Stimulated activated CD4-positive, alpha-beta T cell treated with anti-CD3 and anti-CD28 coated beads, Interleukin-2, amount 100 ng/mL, for 24 hours (primary cell): ENCODE data around the gene RTP4.

Experiments
- DNase-seq, 2 donors: peaks; one replicate each; pipeline ENCODE4 v3.0.0-alpha.2; 2020

Gene RTP4, protein sequence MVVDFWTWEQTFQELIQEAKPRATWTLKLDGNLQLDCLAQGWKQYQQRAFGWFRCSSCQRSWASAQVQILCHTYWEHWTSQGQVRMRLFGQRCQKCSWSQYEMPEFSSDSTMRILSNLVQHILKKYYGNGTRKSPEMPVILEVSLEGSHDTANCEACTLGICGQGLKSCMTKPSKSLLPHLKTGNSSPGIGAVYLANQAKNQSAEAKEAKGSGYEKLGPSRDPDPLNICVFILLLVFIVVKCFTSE

DNA sequence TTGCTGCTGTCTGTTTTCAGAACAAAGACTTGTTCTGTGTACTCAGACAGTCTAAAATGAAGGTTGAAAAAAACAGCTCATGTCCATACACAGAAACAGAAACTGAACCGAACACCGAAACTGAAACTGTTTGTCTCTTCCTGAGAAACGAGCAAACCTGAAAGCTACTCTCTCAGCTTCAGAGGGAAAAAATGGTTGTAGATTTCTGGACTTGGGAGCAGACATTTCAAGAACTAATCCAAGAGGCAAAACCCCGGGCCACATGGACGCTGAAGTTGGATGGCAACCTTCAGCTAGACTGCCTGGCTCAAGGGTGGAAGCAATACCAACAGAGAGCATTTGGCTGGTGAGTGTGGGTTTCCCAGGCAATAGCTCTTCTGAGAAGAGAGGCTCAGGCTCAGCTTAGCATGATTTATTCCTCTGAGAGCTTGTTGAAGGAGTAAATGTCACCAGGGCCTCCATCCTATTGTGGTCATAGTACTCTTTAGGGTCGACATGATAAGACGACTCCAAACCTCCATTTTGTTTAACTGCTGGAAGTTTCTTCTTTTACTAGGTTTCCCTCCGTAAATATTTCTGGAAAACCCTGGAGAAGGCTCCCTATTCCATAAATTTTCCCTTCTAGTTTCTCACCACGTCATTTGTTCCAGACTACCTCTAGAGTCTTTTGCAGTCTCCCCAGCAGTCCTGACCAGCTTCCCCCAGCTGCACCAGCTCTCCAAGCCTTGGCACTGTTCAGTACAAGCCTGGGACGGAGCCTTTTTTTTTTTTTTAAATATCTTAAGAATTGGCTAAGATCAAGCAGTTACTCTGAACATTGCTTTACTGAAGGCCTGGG lies at the start of gene RTP4:
TSS of gene RTP4 (plus strand) at position 135 of the 838 bp plus-strand sequence. CDS start at position 192, 57 bp downstream.
- DNase-seq, result peak; percentile 28 to 29

DNA sequence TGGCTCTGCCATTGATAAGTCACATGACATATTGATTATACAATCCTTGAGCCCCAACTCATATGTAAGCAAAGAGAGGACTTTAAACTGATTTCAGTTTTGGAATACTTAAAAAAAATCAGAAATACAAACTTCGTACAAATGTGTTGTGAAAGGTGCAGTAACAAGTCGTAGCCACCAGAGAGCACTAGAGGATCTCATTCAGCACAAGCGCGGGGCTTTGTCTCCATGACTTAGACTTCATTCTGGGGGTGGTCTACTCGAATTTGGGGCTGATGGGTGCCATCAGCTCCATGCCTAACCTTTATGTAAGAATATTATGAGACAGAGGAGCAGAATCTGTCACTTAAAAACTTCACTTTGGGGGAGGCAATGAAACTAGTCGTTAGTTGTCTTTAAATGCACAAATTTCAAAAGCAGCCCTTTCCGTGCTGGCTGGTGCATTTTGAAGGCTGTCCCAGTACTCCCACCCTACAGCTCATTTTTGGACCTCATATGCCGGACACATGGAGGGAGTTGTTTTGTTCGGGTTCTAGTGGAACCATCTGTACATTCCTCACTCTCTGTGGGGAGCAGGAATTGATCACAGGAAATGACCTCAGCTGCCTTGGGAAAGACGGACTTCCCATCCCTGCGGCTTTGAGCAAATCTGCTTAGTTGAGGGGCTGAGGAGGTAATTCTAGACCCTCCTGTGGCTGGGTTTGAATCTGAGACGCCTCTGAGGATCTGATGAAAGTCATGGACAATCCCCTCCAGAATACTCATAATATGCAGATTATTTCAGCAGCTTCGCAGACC lies 49.2 kb upstream of the RTP4 start:
- peak; percentile 38 to 42 for DNase-seq

DNA sequence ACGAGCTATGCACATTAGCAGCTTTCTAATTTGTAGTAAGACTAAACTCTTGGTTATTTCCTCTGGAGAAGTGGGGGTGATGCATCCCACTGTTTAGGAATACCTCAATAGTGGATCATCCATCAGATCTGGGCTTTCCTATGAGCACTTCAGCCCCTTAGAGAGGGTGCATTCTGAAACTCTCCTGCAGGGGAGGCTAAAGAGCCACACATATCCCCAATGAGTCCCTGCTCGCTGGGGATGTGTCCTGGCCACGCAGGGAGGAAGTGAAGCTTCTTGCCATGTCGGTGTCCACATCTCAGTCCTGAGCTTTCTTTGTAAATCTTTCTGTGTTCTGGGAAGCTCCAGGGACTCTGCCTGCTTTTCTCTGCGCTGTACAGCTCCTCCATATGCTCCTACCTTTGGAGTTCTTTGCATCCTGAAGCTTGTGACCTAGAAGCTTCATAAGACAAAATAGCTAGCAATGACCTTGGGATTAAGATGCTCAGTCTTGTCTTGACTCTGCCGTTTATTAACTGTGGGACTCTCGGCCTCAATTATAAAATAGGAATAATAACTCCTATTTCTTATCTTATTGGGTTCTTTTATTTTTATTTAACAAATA lies 48.4 kb upstream of the RTP4 start:
- peak; percentile 68 for DNase-seq

DNA sequence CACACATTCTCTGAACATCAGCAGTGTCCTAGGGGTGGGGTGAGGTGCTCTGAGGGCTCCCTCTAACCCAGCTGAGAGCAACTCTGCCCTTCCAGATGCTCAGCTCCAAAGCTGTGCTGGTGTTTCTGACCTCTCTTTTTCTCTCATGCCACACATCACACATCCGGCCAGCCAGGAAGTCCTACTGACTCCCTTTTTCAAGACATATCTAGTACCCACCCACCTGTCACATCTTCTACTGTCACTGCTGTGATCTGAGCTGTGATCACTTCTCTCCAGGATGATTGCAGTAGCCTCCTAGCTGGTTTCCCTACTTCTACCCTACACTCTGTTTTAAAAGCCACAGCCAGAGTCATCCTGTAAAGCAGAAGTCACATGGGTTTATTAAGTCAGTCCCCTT lies 46.4 kb upstream of the RTP4 start:
- DNase-seq, result no peak

DNA sequence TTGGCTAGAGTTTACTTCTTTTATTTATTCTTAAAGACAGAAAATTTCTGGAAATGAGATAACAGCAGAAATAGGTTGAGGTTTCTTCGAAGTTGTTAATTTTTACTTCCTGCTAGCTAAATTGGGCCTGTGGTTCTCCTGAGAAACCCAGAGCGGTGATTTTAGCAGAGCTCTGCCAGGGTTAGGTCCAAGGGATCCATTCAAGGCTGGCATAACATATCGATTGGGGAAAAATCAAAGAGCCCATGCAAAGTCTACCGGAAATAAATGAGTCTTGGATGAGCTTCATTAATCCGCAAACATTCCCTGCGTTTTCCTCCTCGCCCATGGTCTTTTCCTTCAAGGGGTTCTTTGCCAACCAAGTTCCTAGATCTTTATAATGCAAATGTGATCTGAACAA lies 45.9 kb upstream of the RTP4 start:
- DNase-seq, result no peak

DNA sequence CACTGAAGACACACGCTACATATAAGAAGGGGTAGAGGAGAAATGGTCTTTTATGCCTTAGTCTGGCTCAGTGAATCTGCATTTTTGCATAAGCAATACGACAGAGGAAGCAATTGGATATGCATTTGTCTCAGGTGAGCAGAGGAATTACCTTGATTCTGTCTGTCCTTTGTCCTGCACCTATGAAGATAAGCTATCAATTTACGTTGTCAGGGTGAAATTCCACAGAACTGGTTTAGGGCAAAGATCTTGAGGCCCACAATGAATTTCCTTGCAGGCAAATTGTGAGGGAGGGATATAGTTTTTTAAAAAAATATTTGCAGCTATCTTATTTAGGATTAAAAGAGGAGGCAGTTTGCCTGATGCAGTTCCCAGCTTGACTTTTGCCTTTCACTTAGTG lies 45.1 kb upstream of the RTP4 start:
- DNase-seq, result no peak

DNA sequence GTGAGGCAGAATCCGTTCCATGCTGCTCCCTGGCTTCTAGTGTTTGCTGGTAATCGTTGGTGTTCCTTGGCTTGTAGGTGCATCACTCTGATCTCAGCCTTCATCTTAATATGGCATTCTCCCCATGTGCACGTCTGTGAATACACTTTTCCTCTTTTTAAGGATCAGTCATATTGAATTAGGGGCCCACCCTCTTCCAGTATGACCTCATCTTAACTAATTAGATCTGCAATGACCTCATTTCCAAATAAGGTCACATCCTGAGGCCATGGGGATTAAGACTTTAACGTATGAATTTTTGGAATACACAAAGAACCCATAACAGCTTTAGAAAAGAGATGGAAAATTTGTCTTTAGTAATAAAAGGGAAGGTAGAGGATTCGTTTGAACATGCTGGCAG lies 42.6 kb upstream of the RTP4 start:
- DNase-seq, result no peak

DNA sequence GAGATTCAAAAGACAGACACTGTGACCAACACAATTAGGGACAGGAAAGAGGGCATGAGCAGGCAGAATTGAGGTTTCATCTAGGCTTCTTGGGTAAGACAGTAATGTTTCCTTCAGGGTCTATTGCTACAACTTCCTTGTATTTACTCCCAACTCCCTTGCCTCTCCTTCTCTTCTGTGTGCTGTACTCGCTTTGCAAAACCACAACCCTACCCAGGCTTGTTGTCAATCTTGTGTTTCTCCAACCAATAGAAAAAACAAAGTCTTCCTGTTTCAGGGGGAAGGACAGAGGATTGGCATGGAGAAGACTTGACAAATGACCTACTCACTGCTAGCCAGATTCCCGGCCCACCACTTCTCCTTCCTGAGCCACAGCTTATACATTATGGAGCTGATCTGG lies 40.3 kb upstream of the RTP4 start:
- no peak for DNase-seq

DNA sequence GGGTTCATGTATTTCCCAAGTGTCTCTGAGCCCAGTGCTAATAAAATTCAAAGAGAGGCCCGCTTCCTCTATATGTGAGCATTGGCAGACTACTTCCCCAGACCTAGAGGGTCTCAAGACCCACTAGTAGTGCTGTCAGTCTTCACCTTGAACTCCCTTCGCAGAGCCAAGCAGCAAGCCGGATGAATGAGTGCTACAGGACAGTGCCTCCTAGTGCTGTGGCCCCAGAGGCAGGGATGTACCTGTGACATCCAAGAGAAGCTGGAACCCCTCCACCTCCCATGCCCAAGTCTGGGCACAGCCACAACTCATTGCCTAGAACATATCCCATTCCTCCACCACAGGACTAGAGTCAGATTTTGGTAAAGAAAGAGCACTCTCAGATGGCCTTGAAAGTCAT lies 39.5 kb upstream of the RTP4 start:
- no peak for DNase-seq

DNA sequence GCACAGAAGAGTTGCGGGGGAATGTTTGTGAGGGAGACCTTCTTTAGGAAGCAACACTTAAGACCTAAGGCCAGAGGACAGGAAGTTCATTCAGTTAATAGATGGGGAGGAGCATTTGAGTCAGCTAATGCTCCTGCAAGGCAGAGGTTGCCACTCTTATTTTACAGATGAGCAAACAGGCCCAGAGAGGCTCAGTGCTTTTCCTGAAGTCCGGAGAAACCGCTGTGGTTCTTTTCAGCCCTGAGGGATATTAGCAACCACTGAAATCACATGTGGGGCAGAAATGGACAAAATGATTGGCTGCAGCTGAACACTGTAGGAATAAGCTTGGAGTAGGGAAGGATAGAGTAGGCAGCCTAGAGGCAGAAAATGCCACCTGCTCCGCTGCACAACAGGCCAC lies 33.3 kb upstream of the RTP4 start:
- DNase-seq, result no peak

DNA sequence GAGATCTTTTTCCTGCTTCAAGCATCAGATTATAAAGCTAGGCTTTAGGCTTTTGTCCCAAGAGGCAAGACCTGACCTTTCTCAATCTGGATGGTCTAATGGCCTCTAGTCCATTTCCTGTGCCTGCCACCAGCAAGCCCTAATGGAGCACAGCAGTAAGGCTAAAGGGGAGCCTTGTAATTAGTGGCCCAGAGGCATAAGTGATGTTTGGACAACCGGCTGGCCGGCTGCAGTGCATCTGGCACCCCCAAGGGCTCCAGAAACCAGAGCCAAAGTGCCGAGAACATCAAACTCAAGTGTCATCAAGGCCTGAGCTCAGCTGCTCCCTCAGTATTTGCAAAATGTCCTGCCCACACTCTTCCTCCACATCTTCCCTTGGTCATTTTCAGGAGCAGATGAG lies 31.9 kb upstream of the RTP4 start:
- DNase-seq, result no peak

DNA sequence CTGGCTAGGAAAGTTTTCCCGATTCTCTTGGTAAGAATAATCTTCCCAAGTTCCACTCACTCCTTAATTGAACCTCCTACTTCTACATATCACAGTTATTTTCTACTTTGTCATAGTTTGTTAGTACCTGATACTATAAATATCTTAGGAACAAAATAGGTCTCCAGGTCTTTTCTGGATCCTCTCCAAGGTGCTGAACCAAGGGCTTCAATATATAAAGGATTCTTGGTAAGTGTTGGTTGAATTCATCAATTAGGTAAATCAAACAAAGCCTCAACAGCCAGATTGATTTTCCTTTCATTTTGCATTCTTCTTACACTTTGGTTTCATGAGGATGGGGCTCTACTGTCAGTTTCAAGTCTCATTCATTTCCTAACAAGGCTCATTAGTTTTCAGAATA lies 27.6 kb upstream of the RTP4 start:
- DNase-seq, result no peak

DNA sequence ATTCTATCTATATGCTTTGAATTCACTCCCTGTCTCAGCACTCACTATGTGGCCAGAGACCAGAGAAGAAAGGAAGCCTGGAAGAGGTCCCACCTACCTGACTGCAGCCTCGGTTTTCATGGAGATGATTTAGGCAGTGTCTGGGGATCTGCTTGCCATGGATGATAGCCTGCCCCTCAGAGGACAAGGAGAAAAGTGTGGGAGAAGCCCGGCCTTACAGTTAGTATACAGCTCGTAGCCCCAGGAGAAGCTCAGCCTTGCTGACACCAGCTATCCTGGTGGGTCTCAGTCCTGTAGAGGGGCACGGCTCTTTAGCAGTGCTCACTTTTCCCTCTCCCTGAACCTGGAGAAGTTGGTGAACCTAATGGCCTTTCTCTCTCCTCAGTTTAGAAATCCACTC lies 25.9 kb upstream of the RTP4 start:
- no peak for DNase-seq

DNA sequence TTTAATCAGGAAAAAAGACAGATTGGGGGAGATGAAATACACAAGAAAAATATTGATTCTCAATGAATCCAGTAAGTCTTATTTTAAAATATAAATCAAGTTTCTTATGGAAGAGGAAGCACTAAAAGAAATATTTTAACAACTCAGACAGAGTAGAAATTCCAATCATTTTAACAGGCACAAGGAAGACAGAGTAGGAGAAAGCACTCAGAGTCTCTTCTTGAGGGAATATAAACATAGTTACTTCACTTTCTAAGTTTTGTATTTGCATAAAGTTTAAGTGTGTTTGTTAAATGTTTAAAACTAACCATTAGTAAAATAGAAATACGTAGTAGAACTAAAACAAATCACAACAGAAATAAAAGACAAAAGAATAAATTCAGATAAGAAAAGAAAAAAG lies 24.5 kb upstream of the RTP4 start:
- DNase-seq, result no peak

DNA sequence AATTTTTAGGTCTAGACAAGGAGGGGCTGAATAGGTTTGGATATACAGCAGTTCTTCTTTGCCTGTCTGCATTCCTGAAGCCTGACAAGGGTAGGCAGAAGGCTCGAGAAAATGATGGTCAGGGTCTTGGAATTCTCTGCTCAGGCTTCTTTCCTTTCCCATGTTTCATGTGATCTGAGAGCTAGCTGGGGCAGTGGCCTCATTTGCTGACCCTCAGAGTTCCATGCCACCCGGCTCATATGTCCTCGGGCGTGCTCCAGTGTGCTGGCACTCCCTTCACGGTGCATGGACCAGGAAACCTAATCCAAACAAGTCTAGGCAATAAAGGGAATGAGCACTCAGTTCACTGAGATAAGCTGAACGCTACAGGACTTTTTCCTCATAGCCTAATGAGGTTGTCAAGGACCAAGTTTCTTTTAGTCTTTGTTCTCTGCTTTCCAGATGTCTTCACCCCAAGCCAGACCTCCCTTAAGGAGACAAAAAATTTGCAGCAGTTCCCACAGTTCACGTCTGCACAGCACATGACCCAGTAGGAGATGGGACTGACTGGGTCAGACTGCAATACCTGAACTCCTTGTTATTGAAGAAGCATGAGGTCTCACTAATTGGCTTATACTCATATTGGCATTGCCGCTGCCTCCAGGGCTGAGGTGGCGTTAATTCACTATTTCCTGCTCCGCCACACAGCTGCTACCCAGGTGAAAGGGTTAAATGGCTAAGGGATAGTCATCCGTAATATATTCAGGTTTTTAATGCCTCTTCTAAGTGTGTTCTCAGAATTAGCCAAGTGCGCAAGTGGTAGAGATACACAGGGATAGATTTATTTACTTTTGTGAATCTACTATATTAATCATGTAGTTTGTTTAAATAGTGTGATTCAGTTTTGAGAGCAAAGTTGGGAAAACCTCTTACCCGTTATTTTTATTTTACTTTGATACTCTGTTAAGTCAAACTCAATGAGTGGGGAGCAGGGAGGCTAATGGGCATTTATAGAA lies 15.3 kb upstream of the RTP4 start:
- no peak for DNase-seq

DNA sequence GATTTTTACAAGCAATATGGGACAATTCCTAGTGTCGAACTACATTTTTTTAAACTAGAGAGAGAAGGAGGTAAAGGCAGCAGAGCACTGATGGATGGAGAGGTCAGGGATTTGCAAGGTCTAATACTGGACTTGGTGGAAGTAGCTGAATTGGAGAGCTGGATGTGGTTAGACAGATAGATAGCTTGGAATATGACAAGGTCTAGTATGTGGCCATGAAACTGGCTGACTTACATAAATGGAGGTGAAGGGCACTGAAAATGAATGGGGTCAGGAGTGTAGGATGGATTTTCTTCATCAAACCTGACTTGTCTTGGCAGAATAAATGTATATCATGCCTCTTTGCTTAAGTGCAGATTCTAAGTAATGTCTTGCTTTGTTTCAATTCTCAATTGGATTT lies 10.1 kb upstream of the RTP4 start:
- DNase-seq, result no peak

DNA sequence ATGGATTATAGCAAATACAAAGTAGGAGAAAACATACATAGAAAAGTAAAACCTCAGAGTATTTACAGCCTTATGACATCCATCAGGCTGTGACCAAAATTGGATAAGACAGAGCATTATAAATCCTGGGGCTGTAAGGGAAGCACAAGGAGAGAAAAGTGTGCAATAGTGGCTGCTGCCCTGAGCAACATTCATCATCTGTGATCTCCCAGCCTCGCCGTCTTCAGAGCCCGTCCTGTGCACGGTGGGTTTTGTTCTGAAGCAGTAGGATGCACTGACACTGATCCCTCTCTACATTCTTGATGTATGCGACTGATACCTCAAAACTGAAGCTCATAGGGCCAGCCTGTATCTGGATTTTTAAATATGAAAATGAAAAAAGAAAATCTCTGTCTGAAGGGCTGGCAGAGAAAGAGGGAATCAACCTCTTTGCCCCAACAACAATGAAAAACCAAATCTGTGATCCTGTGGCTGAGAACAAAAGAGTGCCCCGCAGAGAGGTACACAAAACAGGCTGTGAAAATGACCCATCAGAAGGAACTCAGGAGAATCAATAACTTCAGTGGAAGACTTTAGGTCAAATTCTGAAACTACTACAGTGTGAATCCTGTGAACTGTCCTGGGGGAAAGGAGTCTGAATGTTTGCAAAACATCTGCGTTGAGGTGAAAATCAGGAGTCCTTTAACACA lies 8.2 kb upstream of the RTP4 start:
- DNase-seq, result no peak

DNA sequence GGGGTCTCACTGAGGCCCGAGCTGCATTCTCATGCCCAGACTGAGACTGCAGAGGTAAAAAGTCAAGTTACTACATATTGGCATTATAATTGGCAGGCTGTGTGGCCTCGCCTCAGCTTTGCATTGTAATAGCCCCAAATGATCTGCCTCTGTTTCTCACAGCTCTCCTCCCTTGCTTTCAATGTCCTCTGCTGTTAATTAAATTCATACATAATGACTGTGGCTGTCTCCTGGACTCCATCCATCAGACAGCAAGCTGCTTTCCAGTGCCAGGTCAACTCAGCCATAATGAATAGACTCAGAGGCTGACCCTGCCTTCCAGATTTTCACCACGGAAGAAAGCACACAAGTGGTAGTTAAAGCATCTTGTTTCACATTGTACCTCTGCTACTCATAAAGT lies 7.6 kb upstream of the RTP4 start:
- DNase-seq, result no peak

DNA sequence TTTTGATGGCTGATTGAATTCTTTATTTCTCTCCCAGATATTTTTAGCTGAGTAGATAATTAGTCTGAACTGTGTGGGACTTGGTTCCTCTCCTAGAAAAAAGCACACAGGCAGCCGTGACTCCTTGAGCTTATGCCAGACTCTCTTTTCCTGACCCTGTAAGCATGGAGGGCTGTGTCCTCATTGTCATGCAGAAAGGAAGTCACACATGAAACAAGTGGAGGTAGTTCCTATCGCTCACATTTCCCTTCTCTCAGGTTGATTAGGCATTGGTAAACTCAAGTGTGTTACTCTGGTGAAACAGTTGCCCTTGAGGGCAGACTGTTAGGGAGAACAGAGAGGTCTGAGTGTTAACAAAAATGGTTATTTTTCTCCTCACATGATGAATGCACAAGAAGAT lies 6.3 kb upstream of the RTP4 start:
- DNase-seq, result no peak

DNA sequence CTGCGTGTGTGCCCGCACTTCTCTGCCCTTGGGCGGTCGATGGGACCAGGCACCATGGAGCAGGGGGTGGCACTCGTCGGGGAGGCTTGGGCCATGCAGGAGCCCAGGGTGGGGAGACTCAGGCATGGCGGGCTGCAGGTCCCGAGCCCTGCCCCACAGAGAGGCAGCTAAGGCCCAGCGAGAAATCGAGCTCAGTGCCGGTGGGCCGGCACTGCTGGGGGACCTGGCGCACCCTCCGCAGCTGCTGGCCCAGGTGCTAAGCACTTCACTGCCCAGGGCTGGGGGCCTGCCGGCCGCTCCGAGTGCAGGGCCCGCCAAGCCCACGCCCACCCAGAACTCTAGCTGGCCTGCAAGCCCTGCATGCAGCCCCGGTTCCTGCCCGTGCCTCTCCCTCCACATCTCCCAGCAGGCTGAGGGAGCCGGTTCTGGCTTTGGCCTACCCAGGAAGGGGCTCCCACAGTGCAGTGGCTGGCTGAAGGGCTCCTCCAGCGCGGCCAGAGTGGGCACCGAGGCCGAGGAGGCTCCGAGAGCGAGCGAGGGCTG lies 553 bp upstream of the RTP4 start:
- peak in 1 of 2 donors; percentile 7 for DNase-seq

DNA sequence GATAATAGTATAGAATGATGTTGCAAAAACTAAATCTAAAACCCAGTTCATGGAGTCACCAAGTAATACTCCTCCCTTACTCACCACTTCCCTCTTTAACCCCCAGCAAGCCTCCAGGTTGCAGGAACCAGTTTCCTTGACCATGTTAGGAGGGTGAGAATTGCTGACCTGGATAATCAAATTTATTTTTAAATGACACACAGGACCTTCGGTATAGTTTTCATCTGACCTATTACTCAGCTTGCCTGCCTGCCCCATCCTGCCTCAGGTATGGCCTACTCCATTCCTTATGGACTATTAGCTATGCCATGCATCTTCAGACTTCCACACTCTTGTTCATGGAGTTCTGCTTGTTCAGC lies 883 bp downstream of the RTP4 start:
- DNase-seq, result no peak
